K562 (cell line): ENCODE measurements around the gene MPIG6B. TPM values are rescaled to one million over a fixed set of nuclear protein-coding genes. Genes with fewer than 3 reads are reported as not detected.

Experiments
- BRCA1 ChIP-seq, 2 experiments: fragments of 450-650 bp in 1 of 2; sonication (generic) in 1 of 2; formaldehyde crosslinking in 1 of 2; IDR thresholded peaks; 2 replicates each; pipeline versions ENCODE4 v1.5.0 to v1.6.1; 2017 to 2020; ENCODE audit warnings: mild to moderate bottlenecking in 1 of 2, missing genetic modification reagents in 1 of 2
- FOXK2 ChIP-seq, 2 experiments: fragments of 450-650 bp; IDR thresholded peaks in 1 of 2; conservative IDR thresholded peaks in 1 of 2; 2 replicates each; pipeline ENCODE4 v1.6.1; 2016; ENCODE audit warnings: low read depth in 2 of 2, mild to moderate bottlenecking in 1 of 2
- GATAD2A ChIP-seq: fragments of 450-650 bp; IDR thresholded peaks from 2 replicates; pipeline ENCODE4 v1.6.1; 2017
- JUN ChIP-seq, 2 experiments: sonication (generic) in 1 of 2; formaldehyde crosslinking in 1 of 2; IDR thresholded peaks; 2 replicates each; pipeline versions ENCODE4 v1.6.1 to v1.8.0; 2012 to 2022; ENCODE audit warnings: borderline replicate concordance in 2 of 2, mild to moderate bottlenecking in 2 of 2, improper control_type of control experiment in 1 of 2, low read depth in 1 of 2, low read length in 1 of 2, missing genetic modification reagents in 1 of 2
- KAT7 ChIP-seq: sonication (generic); formaldehyde crosslinking; IDR thresholded peaks from 2 replicates; pipeline ENCODE4 v1.8.0; 2022; ENCODE audit warnings: missing genetic modification reagents, mild to moderate bottlenecking, borderline replicate concordance
- MCM2 ChIP-seq: fragments of 450-650 bp; IDR thresholded peaks from 2 replicates; pipeline ENCODE4 v1.6.1; 2017; ENCODE audit warnings: low read depth, mild to moderate bottlenecking
- OTX1 ChIP-seq: fragments of 450-650 bp; formaldehyde crosslinking; IDR thresholded peaks from 2 replicates; pipeline ENCODE4 v1.4.0; 2022; ENCODE audit warnings: mild to moderate bottlenecking
- PHF20 ChIP-seq: fragments of 450-650 bp; IDR thresholded peaks from 2 replicates; pipeline ENCODE4 v1.6.1; 2018; ENCODE audit not compliant: partially characterized antibody
- STAT5A ChIP-seq: IDR thresholded peaks from 2 replicates; pipeline ENCODE4 v1.6.1; 2012; ENCODE audit warnings: low read length, inconsistent platforms, borderline replicate concordance
- TEAD4 ChIP-seq, 2 experiments: sonication (generic) in 1 of 2; formaldehyde crosslinking in 1 of 2; IDR thresholded peaks; 2 replicates each; pipeline versions ENCODE4 v1.6.1 to v1.8.0; 2012 to 2022; ENCODE audit warnings: borderline replicate concordance in 1 of 2, inconsistent platforms in 1 of 2, low read length in 1 of 2, mild to moderate bottlenecking in 1 of 2, missing genetic modification reagents in 1 of 2
- ZNF24 ChIP-seq: fragments of 450-650 bp; IDR thresholded peaks from 2 replicates; pipeline ENCODE4 v1.6.1; 2016
- polyA plus RNA-seq, 8 experiments: library from polyadenylated mRNA; depleted of rRNA in 4 of 8; stranded (reverse) in 5 of 8; unstranded in 3 of 8; fragments of >200 nt; fragmentation: Nextera tagmentation in 2 of 8; fragmentation: Illumina TruSeq in 1 of 8; extraction: Ambion mirVana in 2 of 8; extraction: Trizol in 1 of 8; gene quantifications; 2 replicates each; pipeline versions ENCODE4 v1.2.1 to v1.2.3, GENCODE V29; 2011 to 2014; ENCODE audit warnings: inconsistent platforms in 1 of 8, missing spikeins in 1 of 8
- total RNA-seq, 7 experiments: library from RNA; depleted of rRNA in 6 of 7; stranded (reverse); fragments of >200 nt in 6 of 7; fragmentation: Illumina TruSeq in 2 of 7; extraction: Trizol in 2 of 7; gene quantifications; 2 replicates each; pipeline versions ENCODE4 v1.2.1 to v1.2.3, GENCODE V29; 2011 to 2021; ENCODE audit warnings: low replicate concordance in 1 of 7
- TF ChIP-seq, protein P1 (sequence below): fragments of 450-650 bp; IDR thresholded peaks from 2 replicates; pipeline ENCODE4 v1.6.1; 2016; ENCODE audit warnings: mild to moderate bottlenecking, moderate library complexity
- TF ChIP-seq, protein P2 (sequence below): conservative IDR thresholded peaks from 2 replicates; pipeline ENCODE4 v1.6.1; 2011; ENCODE audit warnings: low read depth, mild to moderate bottlenecking, low read length; ENCODE audit not compliant: control insufficient read depth

MPIG6B gene
- total and polyA plus RNA-seq, 9 of the 15 experiments (the other 6 are each of a cell fraction or from before 2014, with no cell fraction given) = 0.11 to 1.2 (median 0.28) TPM; not detected in 1

DNA sequence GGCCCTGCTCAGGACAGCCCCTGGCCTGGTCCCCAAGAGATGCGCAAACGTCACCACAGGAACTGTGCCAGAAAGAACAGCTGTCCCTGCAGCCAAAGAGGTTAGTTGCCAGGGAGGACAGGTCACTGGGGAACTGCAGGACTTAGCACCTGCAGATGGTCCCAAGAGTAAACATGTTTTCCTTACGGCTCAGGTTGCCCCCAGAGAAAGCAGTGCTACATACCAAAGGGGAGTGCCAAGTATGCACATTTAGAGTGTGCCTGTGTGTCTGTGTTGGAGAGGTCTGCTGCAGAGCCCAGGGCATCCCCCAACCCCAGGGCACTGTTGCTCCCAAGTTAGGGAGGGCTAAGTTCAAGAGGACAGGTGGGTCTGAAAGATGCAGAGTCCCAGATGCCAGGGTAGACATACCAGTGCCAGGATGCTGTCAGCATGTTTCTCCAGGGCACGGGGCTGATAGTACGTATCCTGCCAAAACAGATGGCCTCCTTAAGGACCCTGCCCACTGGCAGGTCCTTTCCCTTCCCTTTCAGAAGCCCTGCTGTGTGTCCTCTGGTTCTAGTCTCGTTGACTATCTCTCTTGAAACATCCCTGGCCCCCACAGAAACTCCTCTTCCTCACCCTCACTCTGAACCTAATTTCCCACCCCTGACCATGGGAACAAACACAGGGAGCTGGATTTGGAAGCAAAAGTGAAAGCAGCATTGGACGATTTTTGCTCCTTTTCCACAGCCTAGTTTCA lies 21.3 kb upstream of the MPIG6B start (continued):
- TF ChIP-seq, protein P1, sequence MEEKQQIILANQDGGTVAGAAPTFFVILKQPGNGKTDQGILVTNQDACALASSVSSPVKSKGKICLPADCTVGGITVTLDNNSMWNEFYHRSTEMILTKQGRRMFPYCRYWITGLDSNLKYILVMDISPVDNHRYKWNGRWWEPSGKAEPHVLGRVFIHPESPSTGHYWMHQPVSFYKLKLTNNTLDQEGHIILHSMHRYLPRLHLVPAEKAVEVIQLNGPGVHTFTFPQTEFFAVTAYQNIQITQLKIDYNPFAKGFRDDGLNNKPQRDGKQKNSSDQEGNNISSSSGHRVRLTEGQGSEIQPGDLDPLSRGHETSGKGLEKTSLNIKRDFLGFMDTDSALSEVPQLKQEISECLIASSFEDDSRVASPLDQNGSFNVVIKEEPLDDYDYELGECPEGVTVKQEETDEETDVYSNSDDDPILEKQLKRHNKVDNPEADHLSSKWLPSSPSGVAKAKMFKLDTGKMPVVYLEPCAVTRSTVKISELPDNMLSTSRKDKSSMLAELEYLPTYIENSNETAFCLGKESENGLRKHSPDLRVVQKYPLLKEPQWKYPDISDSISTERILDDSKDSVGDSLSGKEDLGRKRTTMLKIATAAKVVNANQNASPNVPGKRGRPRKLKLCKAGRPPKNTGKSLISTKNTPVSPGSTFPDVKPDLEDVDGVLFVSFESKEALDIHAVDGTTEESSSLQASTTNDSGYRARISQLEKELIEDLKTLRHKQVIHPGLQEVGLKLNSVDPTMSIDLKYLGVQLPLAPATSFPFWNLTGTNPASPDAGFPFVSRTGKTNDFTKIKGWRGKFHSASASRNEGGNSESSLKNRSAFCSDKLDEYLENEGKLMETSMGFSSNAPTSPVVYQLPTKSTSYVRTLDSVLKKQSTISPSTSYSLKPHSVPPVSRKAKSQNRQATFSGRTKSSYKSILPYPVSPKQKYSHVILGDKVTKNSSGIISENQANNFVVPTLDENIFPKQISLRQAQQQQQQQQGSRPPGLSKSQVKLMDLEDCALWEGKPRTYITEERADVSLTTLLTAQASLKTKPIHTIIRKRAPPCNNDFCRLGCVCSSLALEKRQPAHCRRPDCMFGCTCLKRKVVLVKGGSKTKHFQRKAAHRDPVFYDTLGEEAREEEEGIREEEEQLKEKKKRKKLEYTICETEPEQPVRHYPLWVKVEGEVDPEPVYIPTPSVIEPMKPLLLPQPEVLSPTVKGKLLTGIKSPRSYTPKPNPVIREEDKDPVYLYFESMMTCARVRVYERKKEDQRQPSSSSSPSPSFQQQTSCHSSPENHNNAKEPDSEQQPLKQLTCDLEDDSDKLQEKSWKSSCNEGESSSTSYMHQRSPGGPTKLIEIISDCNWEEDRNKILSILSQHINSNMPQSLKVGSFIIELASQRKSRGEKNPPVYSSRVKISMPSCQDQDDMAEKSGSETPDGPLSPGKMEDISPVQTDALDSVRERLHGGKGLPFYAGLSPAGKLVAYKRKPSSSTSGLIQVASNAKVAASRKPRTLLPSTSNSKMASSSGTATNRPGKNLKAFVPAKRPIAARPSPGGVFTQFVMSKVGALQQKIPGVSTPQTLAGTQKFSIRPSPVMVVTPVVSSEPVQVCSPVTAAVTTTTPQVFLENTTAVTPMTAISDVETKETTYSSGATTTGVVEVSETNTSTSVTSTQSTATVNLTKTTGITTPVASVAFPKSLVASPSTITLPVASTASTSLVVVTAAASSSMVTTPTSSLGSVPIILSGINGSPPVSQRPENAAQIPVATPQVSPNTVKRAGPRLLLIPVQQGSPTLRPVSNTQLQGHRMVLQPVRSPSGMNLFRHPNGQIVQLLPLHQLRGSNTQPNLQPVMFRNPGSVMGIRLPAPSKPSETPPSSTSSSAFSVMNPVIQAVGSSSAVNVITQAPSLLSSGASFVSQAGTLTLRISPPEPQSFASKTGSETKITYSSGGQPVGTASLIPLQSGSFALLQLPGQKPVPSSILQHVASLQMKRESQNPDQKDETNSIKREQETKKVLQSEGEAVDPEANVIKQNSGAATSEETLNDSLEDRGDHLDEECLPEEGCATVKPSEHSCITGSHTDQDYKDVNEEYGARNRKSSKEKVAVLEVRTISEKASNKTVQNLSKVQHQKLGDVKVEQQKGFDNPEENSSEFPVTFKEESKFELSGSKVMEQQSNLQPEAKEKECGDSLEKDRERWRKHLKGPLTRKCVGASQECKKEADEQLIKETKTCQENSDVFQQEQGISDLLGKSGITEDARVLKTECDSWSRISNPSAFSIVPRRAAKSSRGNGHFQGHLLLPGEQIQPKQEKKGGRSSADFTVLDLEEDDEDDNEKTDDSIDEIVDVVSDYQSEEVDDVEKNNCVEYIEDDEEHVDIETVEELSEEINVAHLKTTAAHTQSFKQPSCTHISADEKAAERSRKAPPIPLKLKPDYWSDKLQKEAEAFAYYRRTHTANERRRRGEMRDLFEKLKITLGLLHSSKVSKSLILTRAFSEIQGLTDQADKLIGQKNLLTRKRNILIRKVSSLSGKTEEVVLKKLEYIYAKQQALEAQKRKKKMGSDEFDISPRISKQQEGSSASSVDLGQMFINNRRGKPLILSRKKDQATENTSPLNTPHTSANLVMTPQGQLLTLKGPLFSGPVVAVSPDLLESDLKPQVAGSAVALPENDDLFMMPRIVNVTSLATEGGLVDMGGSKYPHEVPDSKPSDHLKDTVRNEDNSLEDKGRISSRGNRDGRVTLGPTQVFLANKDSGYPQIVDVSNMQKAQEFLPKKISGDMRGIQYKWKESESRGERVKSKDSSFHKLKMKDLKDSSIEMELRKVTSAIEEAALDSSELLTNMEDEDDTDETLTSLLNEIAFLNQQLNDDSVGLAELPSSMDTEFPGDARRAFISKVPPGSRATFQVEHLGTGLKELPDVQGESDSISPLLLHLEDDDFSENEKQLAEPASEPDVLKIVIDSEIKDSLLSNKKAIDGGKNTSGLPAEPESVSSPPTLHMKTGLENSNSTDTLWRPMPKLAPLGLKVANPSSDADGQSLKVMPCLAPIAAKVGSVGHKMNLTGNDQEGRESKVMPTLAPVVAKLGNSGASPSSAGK = no peak
- TF ChIP-seq STAT5A (no peak), BRCA1 (IDR thresholded peaks at IDR 0.05) (no peak), BRCA1 (CRISPR knock-in tag; IDR thresholded peaks at IDR 0.05) (no peak), ZNF24 (no peak), KAT7 (CRISPR knock-in tag) (0 out of 2 replicates have a peak, but pooled peaks have one; percentile 67), TEAD4 (IDR thresholded peaks at IDR 0.05; ENCODE audit: low read length) (no peak), TEAD4 (CRISPR knock-in tag; IDR thresholded peaks at IDR 0.05; ENCODE audit: borderline replicate concordance) (0 out of 2 replicates have a peak, but pooled peaks have one; percentile 58), MCM2 (no peak), FOXK2 (conservative IDR thresholded peaks at IDR 0.05 in 1 of 2, IDR thresholded peaks at IDR 0.05 in 1 of 2; ENCODE audit: low read depth in 2 of 2) (0 out of 4 replicates have a peak, but pooled peaks of 1 of the 2 experiments have one; percentile 11), PHF20 (no peak), JUN (IDR thresholded peaks at IDR 0.05; ENCODE audit: borderline replicate concordance, low read depth, low read length) (no peak), JUN (CRISPR knock-in tag; IDR thresholded peaks at IDR 0.05; ENCODE audit: borderline replicate concordance) (peak; percentile 89; the same call in 1 of the 2 replicates), OTX1 (CRISPR knock-in tag) (0 out of 2 replicates have a peak, but pooled peaks have one; percentile 53), GATAD2A (no peak)
- TF ChIP-seq, protein P2, sequence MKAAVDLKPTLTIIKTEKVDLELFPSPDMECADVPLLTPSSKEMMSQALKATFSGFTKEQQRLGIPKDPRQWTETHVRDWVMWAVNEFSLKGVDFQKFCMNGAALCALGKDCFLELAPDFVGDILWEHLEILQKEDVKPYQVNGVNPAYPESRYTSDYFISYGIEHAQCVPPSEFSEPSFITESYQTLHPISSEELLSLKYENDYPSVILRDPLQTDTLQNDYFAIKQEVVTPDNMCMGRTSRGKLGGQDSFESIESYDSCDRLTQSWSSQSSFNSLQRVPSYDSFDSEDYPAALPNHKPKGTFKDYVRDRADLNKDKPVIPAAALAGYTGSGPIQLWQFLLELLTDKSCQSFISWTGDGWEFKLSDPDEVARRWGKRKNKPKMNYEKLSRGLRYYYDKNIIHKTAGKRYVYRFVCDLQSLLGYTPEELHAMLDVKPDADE = 0 out of 2 replicates have a peak, but pooled peaks have one; percentile 22
